SK-N-MC (cell line): ENCODE data around the gene RHOXF1.

Experiments
- EZH2 ChIP-seq: fragments of 200-600 bp; sonication (generic); IDR thresholded peaks from one replicate; pipeline ENCODE4 v1.6.1; 2017; ENCODE audit warnings: antibody characterized with exemption
- FOXP2 ChIP-seq: optimal IDR thresholded peaks from 2 replicates; pipeline ENCODE3; 2011; ENCODE audit warnings: mild to moderate bottlenecking, moderate library complexity; ENCODE audit not compliant: insufficient read depth; ENCODE audit errors: extremely low read length, control extremely low read depth
- POLR2AphosphoS5 ChIP-seq: IDR thresholded peaks from 2 replicates; pipeline ENCODE4 v1.6.1; 2012; ENCODE audit warnings: mild to moderate bottlenecking, low read depth, low read length, borderline replicate concordance

GRCh38 chrX:120109378-120109777 lies 6.3 kb downstream of the RHOXF1 start:
- TF ChIP-seq POLR2AphosphoS5 = no peak
- TF ChIP-seq EZH2 = no peak
- no peak for TF ChIP-seq FOXP2
